Right hindlimb (tissue), 1 donor: ENCODE measurements around the gene ISYNA1.

Experiments used
- DNase-seq: peaks from one replicate; pipeline ENCODE4 v3.0.0-alpha.2; 2018

ISYNA1 gene

DNA sequence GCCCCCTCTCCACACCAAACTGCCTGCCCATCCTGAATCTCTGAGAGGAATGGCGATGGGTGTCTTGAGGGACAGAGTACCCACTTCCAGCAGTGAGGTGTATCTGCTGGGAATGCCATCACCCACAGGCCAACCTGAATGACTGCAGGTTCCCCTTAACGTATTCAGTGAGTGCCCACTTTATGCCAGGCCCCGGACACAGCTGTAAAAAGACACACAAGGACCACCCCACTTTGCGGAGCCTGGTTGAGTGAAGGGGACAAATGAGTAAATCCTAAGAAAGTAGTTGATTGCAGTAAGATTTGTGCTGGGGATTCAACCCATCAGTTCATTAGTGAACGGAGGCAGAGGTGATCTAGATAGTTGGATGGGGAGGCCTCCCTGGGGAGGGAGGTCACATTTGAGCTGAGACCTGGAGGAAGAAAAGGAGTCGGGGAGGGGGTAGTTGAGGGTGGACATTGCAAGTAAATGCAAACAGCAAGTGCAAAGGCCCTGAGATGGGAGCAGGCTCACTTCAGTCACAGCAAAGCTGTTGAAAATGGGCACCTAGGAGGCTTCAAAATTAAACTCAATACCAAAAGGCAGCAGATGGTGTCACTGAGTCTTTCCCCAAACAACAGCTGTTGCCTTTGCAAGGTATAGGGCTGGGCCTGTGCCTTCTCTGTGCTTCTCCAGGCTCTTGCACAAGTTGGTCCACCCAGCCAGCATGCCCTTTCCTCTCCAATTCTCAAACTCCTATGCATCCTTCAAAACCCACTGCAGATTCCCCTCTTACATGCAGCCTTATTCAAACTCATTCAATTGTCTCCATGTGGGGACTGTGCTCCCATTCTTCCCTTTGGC, 47.6 kb downstream of the ISYNA1 start:
- no peak for DNase-seq

GRCh38 chr19:18389726-18390064, 48.2 kb downstream of the ISYNA1 start:
- no peak for DNase-seq

- DNase-seq: no peak
These were observed 48.8 kb downstream of the ISYNA1 start for GRCh38 chr19:18388960-18389725.

DNA sequence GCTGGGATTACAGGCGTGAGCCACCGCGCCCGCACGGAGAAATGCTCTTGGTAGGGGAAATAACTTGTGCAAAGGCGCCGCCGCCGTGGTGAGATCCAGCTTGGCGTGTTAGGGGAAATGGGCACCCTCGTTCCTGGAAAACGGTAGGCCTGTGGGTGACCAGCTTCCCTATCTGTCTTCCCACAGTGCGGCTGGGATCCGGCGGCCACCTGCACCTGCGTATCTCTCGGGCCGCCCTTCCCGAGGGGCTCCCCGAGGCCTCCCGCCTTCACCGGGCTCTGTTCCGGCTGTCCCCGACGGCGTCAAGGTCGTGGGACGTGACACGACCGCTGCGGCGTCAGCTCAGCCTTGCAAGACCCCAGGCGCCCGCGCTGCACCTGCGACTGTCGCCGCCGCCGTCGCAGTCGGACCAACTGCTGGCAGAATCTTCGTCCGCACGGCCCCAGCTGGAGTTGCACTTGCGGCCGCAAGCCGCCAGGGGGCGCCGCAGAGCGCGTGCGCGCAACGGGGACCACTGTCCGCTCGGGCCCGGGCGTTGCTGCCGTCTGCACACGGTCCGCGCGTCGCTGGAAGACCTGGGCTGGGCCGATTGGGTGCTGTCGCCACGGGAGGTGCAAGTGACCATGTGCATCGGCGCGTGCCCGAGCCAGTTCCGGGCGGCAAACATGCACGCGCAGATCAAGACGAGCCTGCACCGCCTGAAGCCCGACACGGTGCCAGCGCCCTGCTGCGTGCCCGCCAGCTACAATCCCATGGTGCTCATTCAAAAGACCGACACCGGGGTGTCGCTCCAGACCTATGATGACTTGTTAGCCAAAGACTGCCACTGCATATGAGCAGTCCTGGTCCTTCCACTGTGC, 49.6 kb downstream of the ISYNA1 start:
- DNase-seq: peak; percentile 87

- DNase-seq: peak; percentile 41
These were observed 51.2 kb downstream of the ISYNA1 start for GRCh38 chr19:18386543-18387271.

- peak; percentile 34 for DNase-seq
These were observed 52.0 kb downstream of the ISYNA1 start, which contains the start of gene GDF15 for GRCh38 chr19:18385675-18386542. TSS of gene GDF15 (plus strand) at chr19:18386158. CDS start at chr19:18386190, 32 bp downstream.

DNA sequence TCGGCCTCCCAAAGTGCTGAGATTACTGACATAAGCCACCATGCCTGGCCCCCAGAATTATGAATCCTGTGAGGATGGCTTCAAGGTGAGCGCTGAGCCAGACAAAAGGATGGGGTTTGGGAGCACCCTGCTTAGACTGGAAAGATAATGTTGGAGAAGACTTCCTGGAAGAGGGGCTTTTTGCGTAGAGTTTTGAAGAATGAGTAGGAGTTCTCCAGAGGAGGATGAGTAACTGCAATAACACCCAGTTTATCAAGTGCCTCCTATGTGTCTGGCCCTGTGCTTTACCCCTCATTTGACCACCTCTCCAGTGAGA, 52.6 kb downstream of the ISYNA1 start:
- no peak for DNase-seq

DNA sequence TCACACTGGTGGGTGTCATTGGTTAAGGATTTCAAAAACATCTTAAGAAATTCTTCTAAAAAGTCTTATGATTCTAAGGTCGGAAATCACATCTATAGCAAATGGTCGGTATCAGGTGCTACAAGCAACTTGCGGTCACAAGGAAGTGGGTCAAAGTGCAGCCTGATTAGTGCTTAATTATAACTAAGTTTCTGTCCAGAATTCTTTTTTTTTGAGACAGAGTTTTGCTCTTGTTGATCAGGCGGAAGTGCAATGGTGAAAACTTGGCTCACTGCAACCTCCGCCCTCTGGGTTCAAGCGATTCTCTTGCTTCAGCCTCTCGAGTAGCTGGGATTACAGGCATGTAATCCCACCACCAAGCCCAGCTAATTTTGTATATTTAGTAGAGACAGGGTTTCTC, 53.2 kb downstream of the ISYNA1 start:
- no peak for DNase-seq
